GM10266 (cell line): Measurements from ENCODE around the gene ELMO3.

ENCODE experiments used
- DNase-seq: peaks from one replicate; pipeline ENCODE4 v3.0.0; 2012; ENCODE audit errors: extremely low spot score
- CTCF ChIP-seq: IDR thresholded peaks from 2 replicates; pipeline ENCODE4 v1.5.1; 2012; ENCODE audit warnings: mild to moderate bottlenecking, low read depth; ENCODE audit not compliant: control insufficient read depth, insufficient read depth; ENCODE audit errors: missing control alignments

The ELMO3 gene

DNA sequence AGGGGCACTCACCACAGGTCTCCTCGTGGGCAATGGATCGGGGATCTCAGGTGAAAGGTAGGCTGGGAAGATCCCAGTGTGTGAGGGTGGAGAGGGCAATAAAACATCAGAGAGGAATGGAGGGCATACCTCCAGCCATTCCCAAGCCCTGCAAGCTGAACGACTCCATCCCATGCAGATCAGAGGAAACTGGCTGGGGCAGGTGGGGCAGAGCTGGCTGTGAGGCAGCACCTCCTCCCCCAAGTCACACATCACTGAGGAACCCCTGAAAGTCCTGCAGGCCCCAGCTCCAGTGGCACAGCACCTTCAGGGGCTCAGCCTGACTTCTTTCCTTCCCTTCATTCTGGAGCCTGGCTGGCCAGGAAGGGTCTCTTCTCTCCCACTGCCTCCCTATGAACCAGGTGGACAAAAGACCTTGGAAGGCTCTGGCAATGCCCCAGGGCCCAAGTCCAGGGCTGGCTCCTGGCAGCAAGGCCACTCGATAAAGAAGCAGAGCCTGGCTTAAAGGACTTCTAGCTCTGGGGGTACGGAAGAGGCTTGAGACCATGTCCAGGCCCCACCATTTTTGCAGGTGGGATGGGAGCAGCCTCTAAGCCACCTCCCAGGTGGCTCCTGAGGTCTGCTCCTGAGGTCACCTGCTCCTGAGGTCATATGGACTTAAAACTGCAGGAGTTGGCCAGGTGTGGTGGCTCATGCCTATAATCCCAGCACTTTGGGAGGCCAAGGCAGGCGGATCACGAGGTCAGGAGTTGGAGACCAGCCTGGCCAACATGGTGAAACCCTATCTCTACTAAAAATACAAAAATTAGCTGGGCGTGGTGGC lies 14.5 kb downstream of the ELMO3 start:
- TF ChIP-seq CTCF, result no peak
- DNase-seq, result no peak

- DNase-seq, result no peak
- TF ChIP-seq CTCF, result no peak
These were observed 16.8 kb downstream of the ELMO3 start for GRCh38 chr16:67215706-67216105.

DNA sequence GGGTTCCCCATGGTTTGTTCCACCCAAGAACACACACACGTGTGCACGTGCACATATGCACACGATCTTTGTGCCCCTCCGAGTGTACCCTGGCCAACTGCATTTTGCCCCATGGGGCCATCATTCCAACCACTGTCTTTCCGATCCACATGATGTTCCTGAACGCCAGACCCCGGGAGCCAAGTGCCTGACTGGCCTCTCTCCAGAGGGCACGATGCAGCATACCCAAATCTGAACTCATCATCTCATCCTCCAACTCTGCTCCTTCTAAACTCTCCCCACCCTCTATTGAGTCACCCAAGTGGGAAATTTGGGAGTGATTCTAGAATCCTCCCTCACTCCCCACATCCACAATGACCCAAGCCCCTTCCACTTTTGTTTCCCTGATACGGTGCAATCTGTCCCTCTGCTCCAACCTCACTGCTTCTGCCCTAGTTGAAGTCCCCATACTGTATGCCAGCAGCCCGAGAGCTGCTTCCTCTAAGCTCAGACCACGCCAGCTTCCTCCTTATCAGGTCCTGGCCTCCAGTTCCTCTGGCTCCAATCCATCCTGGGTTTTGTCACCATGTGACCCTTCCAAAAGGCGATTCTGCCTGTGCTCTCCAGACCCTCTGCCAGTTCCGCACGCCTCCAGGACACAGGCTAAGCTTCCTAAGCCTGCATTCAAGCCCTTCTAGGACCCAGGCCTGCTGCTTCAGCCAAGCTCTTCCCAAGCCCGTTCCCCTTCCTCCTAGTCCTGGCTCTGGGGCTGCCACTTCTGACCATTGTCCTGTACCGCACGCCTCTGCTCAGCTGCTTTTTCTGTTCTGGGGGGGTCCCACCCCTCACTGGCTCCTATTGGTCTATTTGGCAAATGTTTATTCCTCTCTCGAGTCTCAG lies 17.9 kb downstream of the ELMO3 start:
- DNase-seq, result no peak
- no peak for TF ChIP-seq CTCF

- no peak for TF ChIP-seq CTCF
These were observed 25.1 kb downstream of the ELMO3 start for GRCh38 chr16:67223992-67224391.

DNA sequence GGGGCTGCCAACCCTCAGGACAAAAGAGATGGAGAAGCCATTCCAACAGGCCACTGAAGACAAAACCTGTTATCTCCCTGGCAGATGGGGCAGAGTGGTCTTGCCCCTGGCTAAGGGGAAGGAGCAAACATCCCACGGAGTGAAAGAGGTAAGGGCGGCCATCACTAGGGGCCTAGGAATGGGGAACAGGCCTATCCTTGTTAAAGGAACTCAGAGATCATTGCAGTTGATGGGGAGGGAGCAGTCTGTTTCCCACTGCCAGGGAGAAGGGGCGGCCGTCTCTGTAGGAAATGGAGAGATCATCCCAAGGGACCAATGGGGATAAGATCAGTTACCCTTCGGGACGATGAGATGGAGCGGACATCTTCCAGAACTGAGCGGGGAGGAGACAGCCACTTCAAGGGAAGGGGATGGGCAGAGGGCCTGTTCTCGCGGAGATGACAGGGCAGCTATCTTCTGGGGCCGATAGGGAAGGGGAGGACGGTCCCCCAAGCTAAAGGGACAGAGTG lies 27.4 kb downstream of the ELMO3 start:
- no peak for TF ChIP-seq CTCF
- no peak for DNase-seq

More at GRCh38 chr16:67223992-67224391, 25.1 kb downstream of the ELMO3 start:
- DNase-seq, result no peak

- peak; percentile 23 for TF ChIP-seq CTCF
These were observed 28.1 kb downstream of the ELMO3 start, which contains the start of gene TMEM208 for GRCh38 chr16:67226804-67227566. Gene TMEM208 (plus strand): TSS chr16:67227130. CDS start chr16:67227219, 89 bp downstream.

More at GRCh38 chr16:67226804-67227566, 28.1 kb downstream of the ELMO3 start, which contains the start of gene TMEM208:
- peak; percentile 98 for DNase-seq
